GM10266 (cell line): ENCODE data around the gene ANKRD65.

Experiments used
- DNase-seq: peaks from one replicate; pipeline ENCODE4 v3.0.0; 2012; ENCODE audit errors: extremely low spot score
- CTCF ChIP-seq: IDR thresholded peaks from 2 replicates; pipeline ENCODE4 v1.5.1; 2012; ENCODE audit warnings: mild to moderate bottlenecking, low read depth; ENCODE audit not compliant: control insufficient read depth, insufficient read depth; ENCODE audit errors: missing control alignments

The ANKRD65 gene

GRCh38 chr1:1433804-1434130 lies 12.7 kb upstream of the ANKRD65 start:
- TF ChIP-seq CTCF = no peak
- DNase-seq = peak; percentile 49

GRCh38 chr1:1432951-1433803 lies 12.1 kb upstream of the ANKRD65 start:
- DNase-seq = peak; percentile 48
- no peak for TF ChIP-seq CTCF

GRCh38 chr1:1432274-1432950 lies 11.3 kb upstream of the ANKRD65 start:
- no peak for DNase-seq
- TF ChIP-seq CTCF = no peak

- no peak for TF ChIP-seq CTCF
- peak; percentile 43 for DNase-seq
Observed at GRCh38 chr1:1431845-1432273, 10.8 kb upstream of the ANKRD65 start.

GRCh38 chr1:1430992-1431844 lies 10.1 kb upstream of the ANKRD65 start:
- no peak for TF ChIP-seq CTCF
- DNase-seq = peak; percentile 25

GRCh38 chr1:1430114-1430982 lies 9.3 kb upstream of the ANKRD65 start:
- peak; percentile 35 for DNase-seq
- TF ChIP-seq CTCF = no peak
